K562 (cell line): ENCODE data around the gene FA2H. TPM values are rescaled to one million over a fixed set of nuclear protein-coding genes. Genes with fewer than 3 reads are reported as not detected.

Source experiments
- CBX3 ChIP-seq, 2 experiments: IDR thresholded peaks; 1 replicate in 1 of 2; 2 replicates in 1 of 2; pipeline ENCODE4 v1.6.1; 2012; ENCODE audit warnings: inconsistent platforms in 2 of 2, low read length in 2 of 2, borderline replicate concordance in 1 of 2, control low read depth in 1 of 2
- CCAR2 ChIP-seq: fragments of 200-400 bp; formaldehyde crosslinking; IDR thresholded peaks from 2 replicates; pipeline ENCODE4 v1.6.1; 2017; ENCODE audit warnings: mild to moderate bottlenecking, low read depth, low read length
- DNMT1 ChIP-seq: fragments of 450-650 bp; IDR thresholded peaks from 2 replicates; pipeline ENCODE4 v1.6.1; 2016; ENCODE audit warnings: antibody characterized with exemption, mild to moderate bottlenecking
- ETV6 ChIP-seq, 3 experiments: fragments of 150-350 bp in 1 of 3; sonication (generic) in 1 of 3; formaldehyde crosslinking in 1 of 3; IDR thresholded peaks; 2 replicates each; pipeline versions ENCODE4 v1.6.1 to v1.8.0; 2014 to 2022; ENCODE audit warnings: borderline replicate concordance in 2 of 3, low read depth in 2 of 3, antibody characterized with exemption in 1 of 3, low read length in 1 of 3, mild to moderate bottlenecking in 1 of 3, missing genetic modification reagents in 1 of 3
- FOXP1 ChIP-seq: sonication (generic); formaldehyde crosslinking; IDR thresholded peaks from 2 replicates; pipeline ENCODE4 v1.8.0; 2022; ENCODE audit warnings: mild to moderate bottlenecking, missing genetic modification reagents
- L3MBTL2 ChIP-seq: fragments of 450-650 bp; IDR thresholded peaks from 2 replicates; pipeline ENCODE4 v1.6.1; 2016; ENCODE audit warnings: mild to moderate bottlenecking, moderate library complexity
- MAZ ChIP-seq, 2 experiments: fragments of 450-650 bp in 1 of 2; sonication (generic) in 1 of 2; formaldehyde crosslinking; IDR thresholded peaks in 1 of 2; conservative IDR thresholded peaks in 1 of 2; 2 replicates each; pipeline versions ENCODE4 v1.4.0 to v1.5.0; 2020; ENCODE audit warnings: mild to moderate bottlenecking in 1 of 2, missing genetic modification reagents in 1 of 2
- NFIX ChIP-seq: fragments of 250-450 bp; sonication (Bioruptor Pico); IDR thresholded peaks from 2 replicates; pipeline ENCODE4 v1.4.0; 2020; ENCODE audit warnings: low read depth, mild to moderate bottlenecking, moderate library complexity
- PTTG1 ChIP-seq: fragments of 450-650 bp; IDR thresholded peaks from 2 replicates; pipeline ENCODE4 v1.6.1; 2016; ENCODE audit warnings: low read depth, mild to moderate bottlenecking, missing genetic modification characterization, missing compliant biosample characterization
- SMAD4 ChIP-seq: fragments of 250-450 bp; sonication (Bioruptor Pico); conservative IDR thresholded peaks from 2 replicates; pipeline ENCODE4 v1.8.0; 2021; ENCODE audit warnings: inconsistent platforms, mild to moderate bottlenecking, moderate library complexity
- SMARCE1 ChIP-seq: fragments of 450-650 bp; IDR thresholded peaks from 2 replicates; pipeline ENCODE4 v1.7.1; 2016; ENCODE audit warnings: mild to moderate bottlenecking
- SOX6 ChIP-seq: fragments of 450-650 bp; IDR thresholded peaks from 2 replicates; pipeline ENCODE4 v1.6.1; 2014; ENCODE audit warnings: mild to moderate bottlenecking
- SPI1 ChIP-seq: IDR thresholded peaks from 2 replicates; pipeline ENCODE4 v1.6.1; 2011; ENCODE audit warnings: low read depth, low read length, control low read depth, borderline replicate concordance
- YY1 ChIP-seq, 3 experiments: IDR thresholded peaks; 2 replicates each; pipeline ENCODE4 v1.6.1; 2011; ENCODE audit warnings: low read length in 2 of 3, mild to moderate bottlenecking in 2 of 3, moderate library complexity in 2 of 3, borderline replicate concordance in 1 of 3, control low read depth in 1 of 3, low read depth in 1 of 3; ENCODE audit not compliant: insufficient read depth in 3 of 3, insufficient replicate concordance in 2 of 3, control insufficient read depth in 1 of 3, insufficient read length in 1 of 3; ENCODE audit errors: extremely low read depth in 1 of 3
- ZNF239 ChIP-seq: fragments of 250-450 bp; sonication (Bioruptor Pico); IDR thresholded peaks from 2 replicates; pipeline ENCODE4 v1.4.0; 2020; ENCODE audit warnings: mild to moderate bottlenecking
- ZNF551 ChIP-seq: fragments of 250-450 bp; sonication (Bioruptor Pico); IDR thresholded peaks from 2 replicates; pipeline ENCODE4 v1.5.0; 2021; ENCODE audit warnings: mild to moderate bottlenecking, moderate library complexity
- polyA plus RNA-seq, 8 experiments: library from polyadenylated mRNA; depleted of rRNA in 4 of 8; stranded (reverse) in 5 of 8; unstranded in 3 of 8; fragments of >200 nt; fragmentation: Nextera tagmentation in 2 of 8; fragmentation: Illumina TruSeq in 1 of 8; extraction: Ambion mirVana in 2 of 8; extraction: Trizol in 1 of 8; gene quantifications; 2 replicates each; pipeline versions ENCODE4 v1.2.1 to v1.2.3, GENCODE V29; 2011 to 2014; ENCODE audit warnings: inconsistent platforms in 1 of 8, missing spikeins in 1 of 8
- total RNA-seq, 7 experiments: library from RNA; depleted of rRNA in 6 of 7; stranded (reverse); fragments of >200 nt in 6 of 7; fragmentation: Illumina TruSeq in 2 of 7; extraction: Trizol in 2 of 7; gene quantifications; 2 replicates each; pipeline versions ENCODE4 v1.2.1 to v1.2.3, GENCODE V29; 2011 to 2021; ENCODE audit warnings: low replicate concordance in 1 of 7
- TF ChIP-seq, protein P1 (sequence below), 2 experiments: fragments of 450-650 bp; conservative IDR thresholded peaks; 2 replicates each; pipeline ENCODE4 v1.6.1; 2017; ENCODE audit warnings: mild to moderate bottlenecking in 2 of 2, moderate library complexity in 2 of 2
- TF ChIP-seq, protein P2 (sequence below), 2 experiments: IDR thresholded peaks; 2 replicates each; pipeline ENCODE4 v1.6.1; 2012; ENCODE audit warnings: improper control_type of control experiment in 2 of 2, low read depth in 2 of 2, low read length in 2 of 2, borderline replicate concordance in 1 of 2
- TF ChIP-seq, protein P3 (sequence below): IDR thresholded peaks from 2 replicates; pipeline ENCODE4 v1.6.1; 2014; ENCODE audit warnings: antibody characterized with exemption
- TF ChIP-seq, protein P4 (sequence below): sonication (generic); formaldehyde crosslinking; IDR thresholded peaks from 2 replicates; pipeline ENCODE4 v1.9.0; 2022; ENCODE audit warnings: mild to moderate bottlenecking, missing genetic modification reagents

FA2H gene
- total and polyA plus RNA-seq, 9 of the 15 experiments (the other 6 are each of a cell fraction or from before 2014, with no cell fraction given): not detected

DNA sequence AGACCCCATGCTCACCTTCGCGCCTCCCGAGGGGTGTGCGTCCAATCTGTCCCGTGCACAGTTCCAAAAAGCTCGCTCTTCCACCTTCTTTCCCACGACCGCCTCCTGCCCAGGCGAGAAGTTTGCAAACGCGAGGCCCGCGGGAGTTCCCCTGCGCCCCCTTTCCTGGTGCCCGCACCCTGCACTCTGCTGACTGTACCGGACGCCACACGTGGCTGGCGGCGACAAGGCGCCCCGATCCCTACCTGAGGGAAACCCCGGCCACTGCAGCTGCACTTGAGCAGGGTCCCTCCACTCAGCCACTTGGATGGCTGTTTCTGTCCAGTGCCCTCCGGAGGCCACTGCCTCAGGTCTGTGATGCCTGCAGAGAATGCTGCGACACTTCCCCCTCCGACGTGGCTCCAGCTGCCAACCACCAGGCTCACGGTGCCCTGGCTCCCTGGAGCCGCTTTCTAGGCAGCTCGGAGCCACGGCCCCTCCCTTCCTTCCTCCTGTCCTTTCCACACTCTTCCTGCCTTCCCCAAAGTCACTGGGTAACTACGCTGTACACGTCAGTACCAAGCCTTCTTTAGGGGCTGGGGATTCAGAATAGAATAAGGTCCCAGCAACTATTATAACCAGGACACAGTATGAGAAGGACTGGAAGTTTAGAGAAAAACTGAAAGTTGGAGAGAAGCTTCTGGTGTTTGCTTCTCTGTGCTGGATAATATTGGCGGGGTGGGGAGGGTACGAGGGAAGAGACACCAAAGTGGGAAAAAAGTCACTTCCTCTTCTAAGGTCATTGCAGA, 74.0 kb downstream of the FA2H start, which contains the start of gene MLKL (continued):
- TF ChIP-seq SOX6 (no peak), SPI1 (peak; percentile 96), L3MBTL2 (peak; percentile 85), ZNF551 (CRISPR knock-in tag) (no peak), YY1 (IDR thresholded peaks at IDR 0.05; ENCODE audit: borderline replicate concordance in 1 of 3, control insufficient read depth in 1 of 3, extremely low read depth in 1 of 3, insufficient read depth in 3 of 3, insufficient read length in 1 of 3, insufficient replicate concordance in 2 of 3, low read depth in 1 of 3, low read length in 2 of 3) (peak in 1 of 3 experiments; percentile 6), DNMT1 (no peak), FOXP1 (peak; percentile 71), SMARCE1 (0 out of 2 replicates have a peak, but pooled peaks have one; percentile 50), PTTG1 (tag) (no peak), SMAD4 (CRISPR knock-in tag) (peak; percentile 53; the same call in 1 of the 2 replicates), CCAR2 (no peak), ZNF239 (CRISPR knock-in tag) (no peak), ETV6 (IDR thresholded peaks at IDR 0.05; ENCODE audit: borderline replicate concordance in 1 of 2, low read depth in 2 of 2, low read length in 1 of 2) (0 out of 4 replicates have a peak, but pooled peaks of 1 of the 2 experiments have one; percentile 49), ETV6 (CRISPR knock-in tag; IDR thresholded peaks at IDR 0.05; ENCODE audit: borderline replicate concordance) (no peak), MAZ (CRISPR knock-in tag; conservative IDR thresholded peaks at IDR 0.05 in 1 of 2, IDR thresholded peaks at IDR 0.05 in 1 of 2) (peak; percentile 47 to 68; a peak in 3 of 4 replicates), CBX3 (IDR thresholded peaks at IDR 0.05; ENCODE audit: borderline replicate concordance in 1 of 2, low read length in 2 of 2) (no peak), NFIX (CRISPR knock-in tag) (no peak)
- TF ChIP-seq, protein P1, sequence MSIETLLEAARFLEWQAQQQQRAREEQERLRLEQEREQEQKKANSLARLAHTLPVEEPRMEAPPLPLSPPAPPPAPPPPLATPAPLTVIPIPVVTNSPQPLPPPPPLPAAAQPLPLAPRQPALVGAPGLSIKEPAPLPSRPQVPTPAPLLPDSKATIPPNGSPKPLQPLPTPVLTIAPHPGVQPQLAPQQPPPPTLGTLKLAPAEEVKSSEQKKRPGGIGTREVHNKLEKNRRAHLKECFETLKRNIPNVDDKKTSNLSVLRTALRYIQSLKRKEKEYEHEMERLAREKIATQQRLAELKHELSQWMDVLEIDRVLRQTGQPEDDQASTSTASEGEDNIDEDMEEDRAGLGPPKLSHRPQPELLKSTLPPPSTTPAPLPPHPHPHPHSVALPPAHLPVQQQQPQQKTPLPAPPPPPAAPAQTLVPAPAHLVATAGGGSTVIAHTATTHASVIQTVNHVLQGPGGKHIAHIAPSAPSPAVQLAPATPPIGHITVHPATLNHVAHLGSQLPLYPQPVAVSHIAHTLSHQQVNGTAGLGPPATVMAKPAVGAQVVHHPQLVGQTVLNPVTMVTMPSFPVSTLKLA (conservative IDR thresholded peaks at IDR 0.05): peak; percentile 34 to 66; a peak in 3 of 4 replicates
- TF ChIP-seq, protein P2, sequence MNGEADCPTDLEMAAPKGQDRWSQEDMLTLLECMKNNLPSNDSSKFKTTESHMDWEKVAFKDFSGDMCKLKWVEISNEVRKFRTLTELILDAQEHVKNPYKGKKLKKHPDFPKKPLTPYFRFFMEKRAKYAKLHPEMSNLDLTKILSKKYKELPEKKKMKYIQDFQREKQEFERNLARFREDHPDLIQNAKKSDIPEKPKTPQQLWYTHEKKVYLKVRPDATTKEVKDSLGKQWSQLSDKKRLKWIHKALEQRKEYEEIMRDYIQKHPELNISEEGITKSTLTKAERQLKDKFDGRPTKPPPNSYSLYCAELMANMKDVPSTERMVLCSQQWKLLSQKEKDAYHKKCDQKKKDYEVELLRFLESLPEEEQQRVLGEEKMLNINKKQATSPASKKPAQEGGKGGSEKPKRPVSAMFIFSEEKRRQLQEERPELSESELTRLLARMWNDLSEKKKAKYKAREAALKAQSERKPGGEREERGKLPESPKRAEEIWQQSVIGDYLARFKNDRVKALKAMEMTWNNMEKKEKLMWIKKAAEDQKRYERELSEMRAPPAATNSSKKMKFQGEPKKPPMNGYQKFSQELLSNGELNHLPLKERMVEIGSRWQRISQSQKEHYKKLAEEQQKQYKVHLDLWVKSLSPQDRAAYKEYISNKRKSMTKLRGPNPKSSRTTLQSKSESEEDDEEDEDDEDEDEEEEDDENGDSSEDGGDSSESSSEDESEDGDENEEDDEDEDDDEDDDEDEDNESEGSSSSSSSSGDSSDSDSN (IDR thresholded peaks at IDR 0.05; ENCODE audit: borderline replicate concordance in 1 of 2, low read depth in 2 of 2, low read length in 2 of 2): no peak
- TF ChIP-seq, protein P3, sequence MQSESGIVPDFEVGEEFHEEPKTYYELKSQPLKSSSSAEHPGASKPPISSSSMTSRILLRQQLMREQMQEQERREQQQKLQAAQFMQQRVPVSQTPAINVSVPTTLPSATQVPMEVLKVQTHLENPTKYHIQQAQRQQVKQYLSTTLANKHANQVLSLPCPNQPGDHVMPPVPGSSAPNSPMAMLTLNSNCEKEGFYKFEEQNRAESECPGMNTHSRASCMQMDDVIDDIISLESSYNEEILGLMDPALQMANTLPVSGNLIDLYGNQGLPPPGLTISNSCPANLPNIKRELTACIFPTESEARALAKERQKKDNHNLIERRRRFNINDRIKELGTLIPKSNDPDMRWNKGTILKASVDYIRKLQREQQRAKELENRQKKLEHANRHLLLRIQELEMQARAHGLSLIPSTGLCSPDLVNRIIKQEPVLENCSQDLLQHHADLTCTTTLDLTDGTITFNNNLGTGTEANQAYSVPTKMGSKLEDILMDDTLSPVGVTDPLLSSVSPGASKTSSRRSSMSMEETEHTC: no peak
- TF ChIP-seq, protein P4, sequence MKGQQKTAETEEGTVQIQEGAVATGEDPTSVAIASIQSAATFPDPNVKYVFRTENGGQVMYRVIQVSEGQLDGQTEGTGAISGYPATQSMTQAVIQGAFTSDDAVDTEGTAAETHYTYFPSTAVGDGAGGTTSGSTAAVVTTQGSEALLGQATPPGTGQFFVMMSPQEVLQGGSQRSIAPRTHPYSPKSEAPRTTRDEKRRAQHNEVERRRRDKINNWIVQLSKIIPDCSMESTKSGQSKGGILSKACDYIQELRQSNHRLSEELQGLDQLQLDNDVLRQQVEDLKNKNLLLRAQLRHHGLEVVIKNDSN (CRISPR knock-in tag): peak; percentile 60
